Fibroblast of the aortic adventitia (primary cell): ENCODE results near the gene DGCR8. TPM values are rescaled to one million over a fixed set of nuclear protein-coding genes. Genes with fewer than 3 reads are reported as not detected.

ENCODE experiments used
- DNase-seq: peaks from one replicate; pipeline ENCODE4 v3.0.0-alpha.2; 2010; ENCODE audit warnings: low read depth
- H3K4me3 ChIP-seq: 2 replicates; pipeline ENCODE4 v1.5.1; 2011; ENCODE audit warnings: low read depth, mild to moderate bottlenecking, control low read depth, low read length, moderate library complexity
- CTCF ChIP-seq: IDR thresholded peaks from 2 replicates; pipeline ENCODE4 v1.5.1; 2011; ENCODE audit warnings: mild to moderate bottlenecking, low read length, control low read depth, inconsistent platforms; ENCODE audit not compliant: insufficient read depth
- total RNA-seq: library from RNA; depleted of rRNA; stranded (reverse); fragments of >200 nt; gene quantifications from 2 replicates; pipeline ENCODE4 v1.2.3, GENCODE V29; 2012; ENCODE audit warnings: low replicate concordance

Gene DGCR8
- total RNA-seq, 1 donor = 22.0 TPM

- no peak overlapping the region for H3K4me3 ChIP-seq
- no peak for DNase-seq
- TF ChIP-seq CTCF = no peak
Measured at GRCh38 chr22:20153945-20154344, 73.9 kb downstream of the DGCR8 start.

DNA sequence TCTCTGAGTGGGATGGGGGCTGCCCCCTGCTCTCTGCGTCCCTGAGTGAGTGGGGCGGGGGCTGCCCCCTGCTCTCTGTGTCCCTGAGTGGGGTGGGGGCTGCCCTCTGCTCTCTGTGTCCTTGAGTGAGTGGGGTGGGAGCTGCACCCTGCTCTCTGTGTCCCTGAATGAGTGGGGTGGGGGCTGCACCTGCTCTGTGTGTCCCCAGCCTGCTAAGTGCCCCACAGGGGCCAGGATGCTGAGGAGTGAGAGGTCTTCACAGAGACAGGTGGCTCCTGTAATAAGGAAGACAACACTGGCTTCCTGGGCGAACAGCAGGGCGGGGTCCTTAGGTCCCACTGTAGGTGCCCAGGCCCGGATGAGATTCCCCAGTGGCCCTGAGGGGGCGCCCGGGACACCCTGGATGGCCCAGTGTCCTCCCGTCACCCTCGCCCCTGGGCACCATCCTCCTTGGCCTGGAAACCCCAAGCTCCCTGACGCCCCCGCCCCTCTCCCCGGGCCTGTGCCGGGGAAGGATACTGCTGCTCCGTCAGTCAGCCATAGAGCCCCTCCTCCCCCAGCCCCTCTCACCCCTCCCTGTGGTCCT lies 74.7 kb downstream of the DGCR8 start:
- H3K4me3 ChIP-seq = peak overlapping the region; percentile 53
- no peak for DNase-seq
- no peak for TF ChIP-seq CTCF

- peak; percentile 39 for DNase-seq
- TF ChIP-seq CTCF = no peak
- H3K4me3 ChIP-seq = peak overlapping the region; percentile 53
Measured at GRCh38 chr22:20155330-20156041, 75.4 kb downstream of the DGCR8 start.

GRCh38 chr22:20156042-20156389 lies 76.0 kb downstream of the DGCR8 start:
- H3K4me3 ChIP-seq = no peak overlapping the region
- DNase-seq = no peak
- TF ChIP-seq CTCF = no peak

GRCh38 chr22:20156611-20157429 lies 76.8 kb downstream of the DGCR8 start:
- H3K4me3 ChIP-seq = no peak overlapping the region
- peak; percentile 98 for TF ChIP-seq CTCF
- peak; percentile 73 for DNase-seq

DNA sequence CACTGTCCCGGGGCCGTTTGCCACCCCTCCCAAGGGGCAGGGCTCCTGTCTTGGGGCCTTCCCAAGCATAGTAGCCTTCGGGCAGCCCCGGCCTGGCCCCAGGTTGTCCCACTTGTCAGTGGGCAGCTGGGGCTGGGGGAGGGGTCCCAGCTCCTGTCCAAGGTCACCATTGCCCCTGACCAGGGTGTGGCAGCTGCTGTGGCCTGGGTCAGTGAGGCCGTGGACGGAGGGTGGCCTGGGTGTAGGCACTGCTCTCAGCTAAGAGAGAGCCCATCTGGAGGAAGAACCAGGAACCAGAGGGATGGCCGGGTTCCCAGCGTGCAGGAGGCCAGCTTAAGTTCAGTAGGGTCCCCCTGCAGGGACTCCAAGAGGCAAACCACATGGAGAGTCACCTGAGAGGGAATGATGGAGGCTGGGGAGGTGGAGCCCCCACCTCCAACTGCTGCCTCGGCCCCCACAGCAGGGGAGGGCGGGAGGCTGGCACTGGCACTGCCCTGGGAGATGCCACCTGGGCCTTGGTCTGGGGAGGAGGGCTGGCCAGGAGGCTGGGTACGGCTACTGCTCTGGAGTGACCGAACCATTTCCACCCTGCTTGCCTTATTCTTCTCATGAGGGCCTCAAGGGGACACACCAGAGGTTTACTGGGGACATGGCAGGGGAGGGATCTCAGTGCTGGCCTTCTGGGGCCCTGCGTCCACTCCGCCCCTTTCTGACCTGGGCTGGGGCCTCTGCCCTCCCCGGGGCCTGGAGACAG lies 77.6 kb downstream of the DGCR8 start:
- H3K4me3 ChIP-seq = no peak overlapping the region
- no peak for TF ChIP-seq CTCF
- no peak for DNase-seq
